Pancreas (tissue), 10 donors: ENCODE results near the gene AMN. TPM values are rescaled to one million over a fixed set of nuclear protein-coding genes. Genes with fewer than 3 reads are reported as not detected.

ENCODE experiments used
- ATAC-seq, 4 donors: fragments of 200-7000 bp; cut with Tn5 transposase; one replicate each; pipeline versions ENCODE4 v1.8.0 to v1.9.1; 2020; ENCODE audit warnings: mild to moderate bottlenecking in 4 of 4, moderate library complexity in 4 of 4
- DNase-seq, 6 donors: peaks; one replicate each; pipeline ENCODE4 v3.0.0-alpha.2; 2020
- FAIRE-seq: peaks from 2 replicates; lab custom pipeline; 2012; peaks lifted over from hg19 to GRCh38; lab: Jason Lieb, UNC
- H3K27ac ChIP-seq, 4 donors: fragments of 200-600 bp; sonication (generic); 1 replicate in 3 of 4; 2 replicates in 1 of 4; pipeline versions ENCODE4 v1.5.0 to v1.8.0; 2020
- H3K27me3 ChIP-seq, 4 donors: fragments of 200-600 bp; one replicate each; pipeline ENCODE4 v1.8.0; 2021
- H3K36me3 ChIP-seq, 3 donors: fragments of 200-600 bp; sonication (generic) in 1 of 3; one replicate each; pipeline versions ENCODE4 v1.5.0 to v1.8.0; 2020 to 2021
- H3K4me1 ChIP-seq, 3 donors: fragments of 200-600 bp; one replicate each; pipeline ENCODE4 v1.8.0; 2021
- H3K4me3 ChIP-seq, 4 donors: fragments of 200-600 bp; sonication (generic) in 2 of 4; one replicate each; pipeline versions ENCODE4 v1.5.0 to v1.8.0; 2020 to 2021
- H3K9me3 ChIP-seq, 4 donors: fragments of 200-600 bp; one replicate each; pipeline ENCODE4 v1.8.0; 2021
- CTCF ChIP-seq, 4 donors: fragments of 200-600 bp; sonication (generic) in 3 of 4; IDR thresholded peaks; one replicate each; pipeline versions ENCODE4 v1.5.0 to v1.8.0; 2021; ENCODE audit warnings: antibody characterized with exemption in 4 of 4
- WGBS, 2 donors: extraction: QIAGEN DNeasy Blood & Tissue Kit; methylation state at CpG; one replicate each; pipeline ENCODE4 v1.1.7; 2013; 5-methylcytosine and 5-hydroxymethylcytosine counted together
- intact Hi-C, 3 donors: fragments of 100-400 bp; cut with DNase I; formaldehyde crosslinking; loops; one replicate each; pipeline versions ENCODE4 v1.11.1 to v1.14.2; 2022
- polyA plus RNA-seq, 2 donors: library from polyadenylated mRNA; stranded (reverse); fragments of 200-250 nt; gene quantifications; one replicate each; pipeline ENCODE4 v1.2.3, GENCODE V29; 2013
- total RNA-seq, 6 donors: library from RNA; stranded (reverse); fragmentation: NEBNext Ultra II Directional in 4 of 6; extraction: Animal tissue kit (Norgen Biotek cat#: 25700) in 4 of 6; gene quantifications; one replicate each; pipeline versions ENCODE4 v1.2.1 to v1.2.4, GENCODE V29; 2021 to 2023
- donor health status: healthy with polysubstance abuse.
- donor health status: DM: no; HTN: no; CAD: no; lungs with moderate emphysema.
- donor health status: DM: no; HTN: no; CAD: no.
- donor health status: control.
- donor health status: control.
- donor health status: Bipolar disorder and iron deficiency.
- donor health status: DM: yes; HTN: yes; CAD: no.
- donor health status: DM: no; HTN: no; CAD: no.
- donor health status: DM: no; HTN: no; CAD: no.
- donor health status: DM: yes; HTN: yes; CAD: no.

The AMN gene
- total and polyA plus RNA-seq, 8 donors: 1.0 to 4.3 (median 1.5) TPM

DNA sequence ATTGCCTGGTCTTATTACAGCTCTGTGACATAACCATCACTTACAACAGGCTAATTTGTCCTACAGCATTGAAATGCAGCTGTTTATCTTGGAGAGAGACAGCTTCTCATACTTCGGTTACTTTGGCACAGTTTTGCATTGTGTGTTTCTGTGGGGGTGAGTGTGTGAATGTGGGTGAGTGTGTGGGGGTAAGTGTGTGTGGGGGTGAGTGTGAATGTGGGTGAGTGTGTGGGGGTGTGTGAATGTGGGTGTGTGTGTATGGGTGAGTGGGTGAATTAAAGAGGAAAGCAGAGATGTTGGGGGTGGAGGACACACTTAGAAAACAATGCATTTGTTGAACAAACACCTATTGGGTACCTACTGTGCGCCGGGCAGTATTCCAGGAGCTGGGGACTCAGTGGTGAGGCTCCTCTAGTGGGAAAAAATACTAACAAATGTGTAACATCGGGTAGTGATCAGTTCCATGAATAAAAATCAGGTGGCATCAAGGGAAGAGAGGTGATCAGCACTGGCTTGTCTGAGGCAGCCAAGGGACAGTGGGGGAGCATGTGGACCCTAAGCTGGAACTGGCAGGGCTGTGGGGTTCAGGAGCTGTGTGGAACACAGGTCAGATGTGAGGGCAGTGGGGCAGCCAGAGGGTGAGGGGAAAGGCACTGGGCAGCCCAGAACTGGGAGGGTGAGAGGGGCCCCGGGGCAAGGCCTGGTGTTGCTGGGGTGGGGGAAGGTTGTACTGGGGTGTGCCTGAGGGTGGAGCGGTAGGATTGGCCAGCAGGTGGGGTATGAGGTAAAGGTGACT lies 44.1 kb upstream of the AMN start:
- no peak for DNase-seq
- no peaks in the 10 kb centered on the region for H3K9me3 ChIP-seq
- WGBS, 2 donors: 80 to 81% methylated on average over 6 of the region's 6 CpGs

DNA sequence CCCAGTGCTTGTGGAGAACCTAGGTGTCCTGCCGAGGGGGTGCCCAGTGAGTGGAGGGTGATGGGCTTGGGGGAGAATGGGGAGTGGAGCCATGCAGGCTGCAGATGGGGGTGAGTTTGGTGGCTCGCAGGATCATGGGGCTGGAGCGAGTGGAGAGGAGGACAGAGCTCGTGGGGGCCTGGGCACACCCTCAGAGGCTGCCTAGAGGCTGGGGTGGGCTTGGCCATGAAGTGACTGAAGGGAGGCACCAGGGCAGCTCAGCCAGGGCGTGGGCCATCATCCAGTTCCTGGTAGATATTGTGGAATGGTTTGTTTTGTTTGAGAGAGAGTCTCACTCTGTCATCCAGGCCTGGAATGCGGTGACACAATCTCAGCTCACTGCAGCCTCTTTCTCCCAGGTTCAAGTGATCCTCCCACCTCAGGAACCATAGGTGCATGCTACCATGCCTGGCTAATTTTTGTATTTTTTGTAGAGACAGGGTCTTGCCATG lies 43.4 kb upstream of the AMN start:
- no peaks in the 10 kb centered on the region for H3K9me3 ChIP-seq
- H3K4me1 ChIP-seq: no peaks in the 10 kb centered on the region
- H3K27ac ChIP-seq: no peak overlapping the region
- no peak for DNase-seq
- no peak overlapping the region for H3K4me3 ChIP-seq
- TF ChIP-seq CTCF (IDR thresholded peaks at IDR 0.05): no peak
- WGBS, 2 donors: 92 to 93% methylated on average over 6 of the region's 6 CpGs
- H3K27me3 ChIP-seq: no peaks in the 10 kb centered on the region
- no peak for FAIRE-seq
- ATAC-seq: no peak
- no peaks in the 10 kb centered on the region for H3K36me3 ChIP-seq
- intact Hi-C loops: no loop called here

More for the DNA sequence above, 44.1 kb upstream of the AMN start:
- FAIRE-seq (no peak), ATAC-seq (no peak)
- Histone ChIP-seq H3K36me3 (no peaks in the 10 kb centered on the region), H3K27ac (no peak overlapping the region), H3K4me1 (no peaks in the 10 kb centered on the region), H3K27me3 (no peaks in the 10 kb centered on the region), H3K4me3 (no peak overlapping the region)
- TF ChIP-seq CTCF (IDR thresholded peaks at IDR 0.05): no peak
- intact Hi-C loops: no loop called here

DNA sequence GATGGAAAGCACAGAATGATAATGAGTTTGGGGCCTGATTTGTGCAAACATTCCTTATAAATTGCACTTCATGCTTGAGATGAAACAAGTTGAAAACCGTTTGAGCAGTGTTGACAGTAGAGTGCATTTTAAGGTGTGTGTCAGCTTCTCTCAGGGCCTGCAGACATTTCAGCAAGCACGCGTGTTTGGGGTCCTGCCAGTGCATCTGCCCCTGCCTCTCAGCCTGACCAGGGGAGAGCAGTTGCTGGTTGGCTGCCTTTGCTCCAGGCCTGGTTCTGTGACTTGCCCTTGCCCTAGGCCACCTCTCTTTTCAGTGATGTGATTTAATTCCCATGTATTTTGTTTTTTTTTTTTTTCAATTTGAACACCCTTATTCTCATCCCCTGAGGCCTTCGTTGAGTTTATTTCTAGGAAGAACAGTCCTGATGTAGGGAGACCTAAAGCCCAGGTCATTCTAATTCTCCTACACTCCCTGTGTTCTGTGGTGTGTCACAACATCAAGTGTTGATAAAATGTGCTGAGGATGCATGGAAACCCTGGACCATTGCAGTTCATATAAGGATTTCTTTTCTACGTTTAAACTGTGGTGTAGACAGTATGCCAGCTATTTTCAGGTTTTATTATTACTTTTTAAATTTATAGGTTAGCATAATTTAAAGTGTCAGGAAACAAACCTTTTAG lies 40.1 kb upstream of the AMN start:
- ATAC-seq (no peak), FAIRE-seq (no peak), DNase-seq (no peak)
- intact Hi-C loops: no loop called here
- no peaks in the 10 kb centered on the region for H3K27me3 ChIP-seq
- TF ChIP-seq CTCF (IDR thresholded peaks at IDR 0.05): no peak
- H3K4me3 ChIP-seq: no peak overlapping the region
- H3K36me3 ChIP-seq: no peaks in the 10 kb centered on the region
- H3K27ac ChIP-seq: no peak overlapping the region
- no peaks in the 10 kb centered on the region for H3K4me1 ChIP-seq
- 77 to 78% methylated on average over 5 of the region's 5 CpGs for WGBS, 2 donors
- no peaks in the 10 kb centered on the region for H3K9me3 ChIP-seq

GRCh38 chr14:102883089-102883541 lies 39.3 kb upstream of the AMN start:
- DNase-seq (no peak), FAIRE-seq (no peak), ATAC-seq (no peak)
- no peaks in the 10 kb centered on the region for H3K36me3 ChIP-seq
- 93 to 94% methylated on average over 5 of the region's 5 CpGs for WGBS, 2 donors
- no peak for TF ChIP-seq CTCF (IDR thresholded peaks at IDR 0.05)
- no peaks in the 10 kb centered on the region for H3K27me3 ChIP-seq
- no peak overlapping the region for H3K27ac ChIP-seq
- intact Hi-C loops: no loop called here
- no peak overlapping the region for H3K4me3 ChIP-seq
- no peaks in the 10 kb centered on the region for H3K4me1 ChIP-seq
- no peaks in the 10 kb centered on the region for H3K9me3 ChIP-seq
